Stimulated activated CD4-positive, alpha-beta T cell treated with anti-CD3 and anti-CD28 coated beads, TNF-alpha, amount 100 ng/mL, for 4 hours (primary cell): Measurements from ENCODE around the gene GPR153.

ENCODE experiments used
- DNase-seq, 3 experiments: peaks; one replicate each; pipeline ENCODE4 v3.0.0-alpha.2; 2020; ENCODE audit warnings: low read depth in 3 of 3

The GPR153 gene

GRCh38 chr1:6287029-6287428, 26.1 kb upstream of the GPR153 start:
- no peak for DNase-seq

DNA sequence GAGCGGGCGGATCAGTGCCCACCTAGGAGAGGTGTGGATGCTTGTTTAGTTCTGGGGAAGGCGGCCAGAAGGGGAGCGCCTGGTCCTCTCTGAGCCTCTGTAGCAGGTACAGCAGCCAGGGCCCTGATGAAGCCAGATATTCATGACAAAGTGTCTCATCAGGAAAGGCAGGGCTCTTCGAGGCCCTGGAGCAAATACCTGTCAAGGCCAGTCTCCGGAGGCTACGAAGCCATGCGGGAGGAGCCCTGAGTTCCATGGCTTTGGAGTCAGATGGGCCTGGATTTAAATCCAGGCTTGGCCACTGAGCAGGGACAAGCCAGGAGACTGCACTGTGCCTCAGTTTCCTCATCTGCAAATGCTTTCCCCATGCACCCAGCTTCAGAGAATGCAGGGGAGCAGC, 25.4 kb upstream of the GPR153 start:
- no peak for DNase-seq

- DNase-seq: no peak
Observed at GRCh38 chr1:6285336-6285735, 24.4 kb upstream of the GPR153 start.

DNA sequence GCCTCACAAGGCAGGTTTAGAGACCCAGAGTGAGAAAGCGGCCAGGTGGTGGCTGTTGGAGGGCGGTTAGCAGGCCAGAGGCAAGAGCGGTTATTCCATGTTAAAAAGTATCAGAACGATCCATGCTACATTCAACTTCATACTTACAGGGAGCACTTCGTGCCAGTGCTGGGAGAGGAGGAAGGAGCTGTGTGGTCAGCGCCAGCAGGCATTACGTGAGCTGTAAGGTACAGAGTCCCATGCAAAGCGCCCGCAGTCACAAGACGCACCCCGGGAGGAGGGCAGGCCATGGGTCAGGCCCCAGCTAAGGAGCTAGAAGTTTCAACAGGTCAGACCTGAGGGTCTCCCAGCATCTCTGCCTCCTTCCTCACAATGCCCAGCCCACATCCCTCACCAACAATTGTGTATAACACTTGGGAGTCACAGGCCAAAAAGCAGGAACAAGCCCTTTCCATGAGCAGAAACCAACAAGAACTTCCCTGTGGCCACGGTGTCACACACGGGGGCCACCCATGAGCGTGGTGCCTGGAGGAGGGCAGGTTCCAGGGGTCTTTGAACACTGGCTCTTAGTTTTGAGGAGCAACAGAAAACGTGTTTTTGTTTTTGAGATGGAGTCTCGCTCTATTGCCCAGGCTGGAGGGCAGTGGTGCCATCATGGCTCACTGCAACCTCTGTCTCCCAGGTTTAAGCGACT, 21.8 kb upstream of the GPR153 start:
- DNase-seq: no peak

GRCh38 chr1:6281511-6282402, 20.9 kb upstream of the GPR153 start:
- no peak for DNase-seq

DNA sequence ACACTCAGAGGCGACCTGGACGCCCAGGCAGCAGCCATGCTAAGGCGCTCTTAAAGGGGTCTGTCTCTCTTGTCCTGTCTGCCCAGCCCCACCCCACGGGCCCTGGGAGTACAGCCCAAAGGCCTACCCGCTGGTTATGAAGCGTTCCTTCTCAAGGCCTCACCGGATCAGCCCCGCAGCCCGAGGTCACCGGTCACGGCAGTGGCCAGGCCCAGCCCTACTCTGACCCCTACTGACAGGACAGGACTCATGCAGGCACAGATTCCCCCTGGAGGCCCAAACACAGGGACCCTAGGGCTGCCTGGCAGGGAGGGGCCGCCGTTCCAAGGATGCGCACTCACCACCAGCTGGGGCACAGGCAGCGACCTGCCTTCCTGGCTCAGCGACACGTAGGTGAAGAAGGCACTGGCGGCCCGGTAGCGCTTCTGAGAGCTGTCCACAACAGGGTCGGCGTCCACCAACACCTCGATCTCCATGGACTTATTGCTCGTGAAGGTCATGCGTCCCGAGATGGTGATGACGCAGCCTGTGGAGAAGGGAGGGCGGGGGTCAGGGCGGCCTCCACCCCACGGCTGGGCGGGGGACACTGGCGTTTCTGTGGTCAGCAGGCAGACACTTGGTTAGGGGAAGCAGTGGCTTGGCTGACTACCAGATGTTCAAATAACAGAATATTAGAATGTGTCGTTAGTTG, 20.0 kb upstream of the GPR153 start:
- DNase-seq: no peak

- DNase-seq: no peak
Observed at GRCh38 chr1:6279613-6280383, 18.9 kb upstream of the GPR153 start.

GRCh38 chr1:6279066-6279465, 18.2 kb upstream of the GPR153 start:
- no peak for DNase-seq

GRCh38 chr1:6278263-6278662, 17.4 kb upstream of the GPR153 start:
- DNase-seq: no peak

GRCh38 chr1:6276811-6277555, 16.1 kb upstream of the GPR153 start:
- DNase-seq: no peak

DNA sequence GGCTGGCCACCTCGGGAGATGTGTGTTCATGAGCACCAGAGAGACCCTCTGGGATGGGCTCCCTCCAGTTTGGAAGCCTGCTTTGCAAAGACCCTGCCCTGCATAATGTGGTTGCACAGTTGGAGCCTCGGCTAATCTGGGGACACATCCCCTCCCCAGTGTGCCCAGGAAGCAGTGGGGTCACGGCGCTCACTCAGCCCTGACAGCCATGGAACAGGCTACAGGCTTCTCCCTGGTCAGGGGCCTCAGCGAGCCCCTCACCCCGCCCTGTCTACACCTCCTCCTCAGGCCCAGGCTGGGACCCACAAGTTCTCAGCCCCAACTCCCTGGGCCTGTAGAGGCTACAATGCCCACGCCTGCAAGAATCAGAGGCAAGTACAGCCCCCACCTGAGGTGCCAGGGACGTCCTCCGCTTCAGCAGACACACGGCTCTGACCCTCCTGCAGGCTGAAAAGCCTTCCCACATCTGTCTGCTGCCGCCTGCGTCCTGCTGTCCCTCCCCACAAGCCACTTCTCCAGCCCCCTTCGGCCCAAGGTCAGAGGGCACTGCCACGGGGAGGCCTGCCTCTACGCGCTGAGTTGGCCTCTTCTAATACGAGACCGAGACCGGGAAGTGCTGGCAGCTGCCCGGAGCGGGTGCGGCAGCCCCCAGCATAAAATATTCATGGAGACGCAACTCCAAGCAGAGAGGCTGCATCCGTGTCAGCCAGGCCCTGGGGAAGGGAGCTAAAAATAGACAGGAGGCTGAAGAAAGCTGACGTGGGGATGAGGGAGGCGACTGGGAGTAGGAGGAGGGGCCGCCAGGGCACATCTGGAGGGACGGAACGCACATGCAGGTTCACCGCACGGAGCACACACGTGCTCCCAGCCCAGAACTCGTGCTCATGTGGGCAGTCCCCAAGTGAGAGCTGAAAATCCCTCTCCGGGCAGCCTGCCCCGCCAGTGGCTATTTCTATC, 15.2 kb upstream of the GPR153 start:
- DNase-seq: no peak

DNA sequence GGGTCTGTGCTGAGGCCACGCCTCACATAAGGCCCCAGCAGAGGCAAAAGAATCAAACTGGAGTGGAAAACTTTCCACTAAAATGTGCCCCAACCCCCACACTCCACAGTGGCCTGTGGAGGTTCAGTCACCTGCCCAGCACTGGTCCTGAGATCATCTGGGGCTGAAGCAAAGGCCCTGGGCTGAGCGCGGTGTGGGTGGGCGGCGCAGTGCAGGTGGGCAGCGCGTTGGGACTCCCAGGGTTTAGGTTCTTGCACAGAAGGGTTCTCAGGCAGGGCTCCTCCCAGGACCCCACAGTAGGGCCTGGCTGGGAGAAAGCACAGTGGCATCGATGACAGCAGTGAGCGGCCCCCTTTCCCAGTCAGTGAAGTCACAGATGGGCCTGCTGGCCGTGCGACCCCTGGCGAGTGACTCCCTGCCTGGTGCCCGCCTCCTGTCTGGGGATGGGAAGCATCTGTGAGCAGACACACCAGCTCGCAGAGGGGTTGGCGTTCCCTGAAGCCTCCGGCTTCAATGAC, 13.8 kb upstream of the GPR153 start:
- DNase-seq: no peak

DNA sequence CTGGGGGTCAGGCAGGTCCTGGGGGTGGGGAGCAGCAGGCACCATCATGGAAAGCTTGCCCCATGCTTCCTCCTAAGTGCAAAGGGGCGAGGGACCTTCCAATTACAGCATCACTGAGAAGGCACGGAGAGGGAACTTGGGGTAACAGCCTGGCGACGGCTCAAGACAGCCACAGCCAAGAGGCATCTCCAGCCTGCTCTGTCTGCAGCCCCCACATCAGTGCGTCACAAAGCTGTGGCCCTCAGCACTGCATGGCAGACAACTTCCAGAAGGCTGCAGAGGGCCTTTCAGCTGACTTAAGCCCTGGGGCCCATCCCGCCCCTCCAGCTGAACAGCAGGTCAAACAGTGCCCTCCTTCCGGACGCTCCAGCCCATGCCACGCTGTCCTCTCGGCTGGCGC, 13.2 kb upstream of the GPR153 start:
- no peak for DNase-seq

GRCh38 chr1:6273380-6273891, 12.5 kb upstream of the GPR153 start:
- DNase-seq: no peak

DNA sequence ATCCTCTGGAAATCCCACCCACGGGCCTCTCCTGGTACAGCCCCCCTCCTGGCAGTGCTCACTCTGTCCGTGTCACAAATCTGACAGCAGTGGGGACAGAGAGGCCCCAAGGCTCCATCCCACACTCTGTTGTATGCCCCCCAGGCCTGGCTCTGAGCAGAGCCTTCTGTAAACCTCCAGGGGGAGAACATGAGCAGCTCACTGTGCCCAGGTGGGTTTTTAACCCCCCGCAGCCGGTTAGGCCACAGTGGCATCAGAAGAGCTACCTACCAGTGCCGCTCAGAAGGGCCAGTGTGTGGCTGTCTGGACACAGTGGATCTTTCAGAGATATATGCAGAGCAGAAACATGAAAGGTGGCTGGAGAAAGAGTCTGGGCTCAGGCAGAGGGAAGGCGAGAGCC, 12.0 kb upstream of the GPR153 start:
- no peak for DNase-seq

DNA sequence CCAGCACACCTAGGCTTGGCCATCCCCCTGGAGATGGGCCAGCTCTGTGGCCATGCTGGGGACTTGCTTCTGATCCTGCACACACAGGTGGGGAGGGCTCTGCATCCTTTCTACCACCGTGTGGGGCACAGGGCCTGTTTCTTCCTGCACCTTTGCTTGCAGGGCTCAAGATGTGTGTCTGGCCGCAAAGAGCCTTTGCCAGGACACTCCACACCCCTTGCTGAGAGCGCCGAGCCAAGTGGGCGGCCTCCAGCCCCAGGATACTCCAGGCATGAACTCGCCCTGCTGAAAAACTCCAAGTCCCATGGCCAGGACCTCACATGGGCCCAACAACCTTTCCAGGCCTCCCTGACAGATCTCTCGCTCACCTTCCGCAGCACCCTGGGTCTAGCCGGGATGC, 11.6 kb upstream of the GPR153 start:
- no peak for DNase-seq

DNA sequence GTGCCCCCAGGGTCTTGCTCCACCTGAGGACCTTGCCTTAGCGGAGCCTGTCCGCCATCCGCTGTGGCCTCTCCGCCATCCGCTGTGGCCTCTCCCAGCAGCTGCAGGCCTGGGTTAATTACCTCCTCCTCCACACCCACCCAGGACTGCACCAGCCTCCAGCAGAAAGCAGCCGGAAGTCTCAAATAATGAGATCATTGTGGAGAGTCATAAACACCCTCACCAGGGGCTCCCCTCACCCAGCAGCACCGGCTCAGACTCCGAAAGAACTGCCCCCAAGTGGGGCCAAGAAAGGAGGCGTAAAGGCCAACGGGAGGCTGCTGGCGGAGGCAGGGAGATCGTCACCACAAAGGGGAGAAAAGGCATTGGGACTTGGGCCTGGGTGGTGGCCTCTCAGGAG, 10.7 kb upstream of the GPR153 start:
- DNase-seq: no peak

GRCh38 chr1:6271006-6271405, 10.1 kb upstream of the GPR153 start:
- no peak for DNase-seq

GRCh38 chr1:6270401-6270800, 9.5 kb upstream of the GPR153 start:
- no peak for DNase-seq
